WERI-Rb-1 (cell line): ENCODE data around the gene PBXIP1.

Experiments used
- DNase-seq: peaks from one replicate; pipeline ENCODE4 v3.0.0-alpha.2; 2020
- H3K27ac ChIP-seq: fragments of 250-450 bp; sonication (Bioruptor Pico); 2 replicates; pipeline ENCODE4 v1.5.1; 2020; ENCODE audit warnings: mild to moderate bottlenecking, moderate library complexity
- H3K27me3 ChIP-seq: fragments of 250-450 bp; sonication (Bioruptor Pico); 2 replicates; pipeline ENCODE4 v1.5.1; 2021; ENCODE audit warnings: mild to moderate bottlenecking, low read depth, moderate library complexity; ENCODE audit not compliant: insufficient read depth, severe bottlenecking
- H3K36me3 ChIP-seq: fragments of 250-450 bp; sonication (Bioruptor Pico); 2 replicates; pipeline ENCODE4 v1.5.1; 2020; ENCODE audit warnings: mild to moderate bottlenecking, moderate library complexity
- H3K4me3 ChIP-seq: 2 replicates; pipeline ENCODE4 v1.5.1; 2011; ENCODE audit warnings: low read depth, mild to moderate bottlenecking, control low read depth, low read length
- H3K9me3 ChIP-seq: fragments of 250-450 bp; sonication (Bioruptor Pico); 2 replicates; pipeline ENCODE4 v1.5.1; 2021; ENCODE audit warnings: mild to moderate bottlenecking, moderate library complexity; ENCODE audit not compliant: severe bottlenecking
- TF ChIP-seq, protein P1 (sequence below): IDR thresholded peaks from 2 replicates; pipeline ENCODE4 v1.5.1; 2011; ENCODE audit warnings: low read depth, mild to moderate bottlenecking, control low read depth, inconsistent platforms, low read length

Gene PBXIP1

DNA sequence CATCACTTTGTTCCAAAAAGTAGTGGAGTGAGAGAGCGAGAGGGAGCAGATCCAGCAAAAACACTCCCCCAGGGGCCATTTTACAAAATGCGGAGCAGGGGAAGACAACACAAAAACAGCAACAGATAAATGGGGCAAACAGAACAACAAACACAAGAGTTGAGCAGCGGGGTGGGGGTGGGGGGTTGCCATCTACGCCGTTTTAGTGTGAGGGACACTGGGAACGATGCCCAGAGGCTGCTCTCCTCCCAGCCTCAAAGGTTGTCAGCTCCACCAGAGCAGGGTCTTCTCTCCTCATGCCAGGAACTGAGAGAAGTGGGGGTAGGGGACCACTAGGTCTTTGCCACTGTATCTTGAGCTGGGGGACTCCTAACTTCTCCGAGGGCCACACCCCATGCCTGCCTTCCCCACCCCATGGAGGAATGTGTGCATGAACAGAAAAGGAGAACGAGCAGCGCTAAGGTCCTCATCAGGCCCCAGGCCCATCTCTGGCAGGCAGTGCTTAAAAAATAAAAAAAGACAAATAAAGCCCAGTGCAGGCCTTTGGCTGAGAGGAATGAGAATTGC, 1.3 kb upstream of the PBXIP1 start:
- Histone ChIP-seq H3K27ac (peak overlapping the region; percentile 88), H3K9me3 (no peaks in the 10 kb centered on the region), H3K36me3 (peaks cover 31% of the 10 kb centered on the region), H3K4me3 (no peak overlapping the region; the same call in 1 of the 2 replicates), H3K27me3 (no peaks in the 10 kb centered on the region)
- no peak for DNase-seq
- TF ChIP-seq, protein P1, sequence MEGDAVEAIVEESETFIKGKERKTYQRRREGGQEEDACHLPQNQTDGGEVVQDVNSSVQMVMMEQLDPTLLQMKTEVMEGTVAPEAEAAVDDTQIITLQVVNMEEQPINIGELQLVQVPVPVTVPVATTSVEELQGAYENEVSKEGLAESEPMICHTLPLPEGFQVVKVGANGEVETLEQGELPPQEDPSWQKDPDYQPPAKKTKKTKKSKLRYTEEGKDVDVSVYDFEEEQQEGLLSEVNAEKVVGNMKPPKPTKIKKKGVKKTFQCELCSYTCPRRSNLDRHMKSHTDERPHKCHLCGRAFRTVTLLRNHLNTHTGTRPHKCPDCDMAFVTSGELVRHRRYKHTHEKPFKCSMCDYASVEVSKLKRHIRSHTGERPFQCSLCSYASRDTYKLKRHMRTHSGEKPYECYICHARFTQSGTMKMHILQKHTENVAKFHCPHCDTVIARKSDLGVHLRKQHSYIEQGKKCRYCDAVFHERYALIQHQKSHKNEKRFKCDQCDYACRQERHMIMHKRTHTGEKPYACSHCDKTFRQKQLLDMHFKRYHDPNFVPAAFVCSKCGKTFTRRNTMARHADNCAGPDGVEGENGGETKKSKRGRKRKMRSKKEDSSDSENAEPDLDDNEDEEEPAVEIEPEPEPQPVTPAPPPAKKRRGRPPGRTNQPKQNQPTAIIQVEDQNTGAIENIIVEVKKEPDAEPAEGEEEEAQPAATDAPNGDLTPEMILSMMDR = no peak

DNA sequence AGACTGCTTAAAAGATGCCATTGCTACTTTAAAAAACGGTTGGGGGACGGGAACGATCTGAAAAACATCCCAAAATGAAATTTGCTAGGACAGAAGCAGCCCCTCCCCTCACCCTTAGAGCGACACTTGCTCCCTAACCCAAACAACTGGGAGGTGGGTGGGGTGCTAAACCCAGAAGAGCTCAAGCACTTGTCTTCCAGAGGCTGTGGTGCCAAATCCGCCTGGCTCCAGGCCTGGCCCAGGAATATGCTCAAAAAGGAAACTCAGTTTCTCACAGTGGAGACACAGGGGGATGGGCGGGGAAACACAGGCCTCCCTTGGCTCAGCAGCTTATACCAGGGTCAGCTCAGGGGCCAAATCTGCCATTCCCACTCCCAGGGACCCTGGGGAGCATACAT, 644 bp upstream of the PBXIP1 start:
- DNase-seq = peak; percentile 76
- H3K9me3 ChIP-seq = no peaks in the 10 kb centered on the region
- TF ChIP-seq, protein P1 = no peak
- no peaks in the 10 kb centered on the region for H3K27me3 ChIP-seq
- peak overlapping the region; percentile 58 for H3K4me3 ChIP-seq
- H3K27ac ChIP-seq = peak overlapping the region; percentile 88
- peaks cover 31% of the 10 kb centered on the region for H3K36me3 ChIP-seq

DNA sequence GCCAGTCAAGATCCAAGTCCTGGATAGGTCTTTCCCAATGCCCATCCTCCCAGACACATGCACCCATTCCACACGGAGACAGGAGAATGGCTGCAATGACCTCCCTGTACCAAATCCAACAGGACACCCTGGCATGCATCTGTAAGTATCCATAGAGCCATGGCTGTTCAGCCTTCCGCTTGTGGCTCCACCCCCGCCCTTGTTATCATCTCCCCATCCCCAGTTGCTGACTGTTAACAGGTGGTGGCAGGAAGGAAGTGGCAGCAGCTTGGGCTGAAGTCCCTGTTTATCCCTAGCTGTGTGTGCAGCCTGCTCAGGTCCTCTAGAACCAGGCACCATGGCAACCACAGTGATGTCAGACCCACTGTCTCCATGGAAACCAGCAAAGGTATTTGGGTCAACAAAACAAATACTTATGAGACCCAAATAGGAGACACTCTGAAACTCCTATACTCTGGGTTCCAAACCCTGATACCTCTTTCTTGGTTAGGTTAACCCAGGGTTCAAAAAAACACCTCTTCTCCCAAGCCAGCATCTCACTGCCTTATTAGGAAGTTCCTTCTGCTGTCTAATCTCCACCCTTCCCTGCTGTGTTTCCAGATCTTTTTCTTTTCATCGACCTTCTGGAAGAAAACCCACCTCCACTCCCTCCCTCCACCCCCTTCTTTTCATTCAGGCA, 721 bp downstream of the PBXIP1 start:
- peak overlapping the region; percentile 58 for H3K4me3 ChIP-seq
- peaks cover 40% of the 10 kb centered on the region for H3K36me3 ChIP-seq
- TF ChIP-seq, protein P1 = no peak
- no peaks in the 10 kb centered on the region for H3K27me3 ChIP-seq
- no peaks in the 10 kb centered on the region for H3K9me3 ChIP-seq
- H3K27ac ChIP-seq = peak overlapping the region; percentile 88
- peak; percentile 93 for DNase-seq

DNA sequence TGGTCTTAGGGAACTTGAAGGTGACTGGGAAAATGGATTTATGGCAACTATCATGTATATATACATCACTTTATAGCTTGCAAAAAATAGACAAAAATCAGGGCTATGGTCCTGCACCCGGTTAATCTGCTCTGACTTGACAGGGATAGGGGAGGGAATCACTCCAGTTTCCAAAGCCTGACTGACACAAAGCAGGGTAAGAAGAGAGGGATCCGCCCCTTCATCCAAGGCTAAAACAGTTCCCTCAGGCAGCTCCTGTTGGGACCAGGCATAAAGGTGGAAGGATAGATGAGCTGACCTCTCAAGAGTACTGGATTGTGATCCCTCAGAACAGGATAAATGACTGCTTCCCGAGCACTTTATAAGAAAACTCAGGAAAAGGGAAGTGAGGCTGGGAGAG, 1.4 kb downstream of the PBXIP1 start:
- Histone ChIP-seq H3K27ac (no peak overlapping the region; the same call in 1 of the 2 replicates), H3K4me3 (no peak overlapping the region)
- TF ChIP-seq, protein P1 = no peak

DNA sequence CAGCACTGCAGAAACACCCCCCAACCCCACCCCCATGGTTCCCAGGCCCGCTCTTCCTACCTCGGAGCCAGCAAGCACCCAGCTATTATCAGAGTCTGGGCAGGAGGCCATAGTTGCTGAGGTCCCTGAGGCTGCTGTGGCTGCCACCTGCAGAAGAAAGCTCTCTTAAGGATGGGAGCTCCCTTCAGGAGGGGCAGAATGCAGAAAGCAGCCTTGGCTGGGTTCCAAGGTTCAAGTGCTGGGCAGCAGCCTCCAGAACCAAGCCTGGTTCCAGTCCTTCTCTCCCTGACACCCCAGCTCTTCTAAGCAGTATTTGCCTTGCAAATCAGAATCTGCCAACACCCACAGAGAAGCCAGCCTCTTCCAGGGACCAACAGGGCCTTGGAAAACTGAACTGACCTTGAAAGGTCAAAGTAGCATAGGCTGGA, 2.3 kb downstream of the PBXIP1 start:
- no peaks in the 10 kb centered on the region for H3K27me3 ChIP-seq
- TF ChIP-seq, protein P1 = no peak
- no peak overlapping the region for H3K27ac ChIP-seq
- H3K4me3 ChIP-seq = no peak overlapping the region
- no peaks in the 10 kb centered on the region for H3K9me3 ChIP-seq
- no peak for DNase-seq
- peaks cover 36% of the 10 kb centered on the region for H3K36me3 ChIP-seq

More for the DNA sequence above, 1.4 kb downstream of the PBXIP1 start:
- peaks cover 39% of the 10 kb centered on the region for H3K36me3 ChIP-seq
- no peaks in the 10 kb centered on the region for H3K27me3 ChIP-seq
- H3K9me3 ChIP-seq = no peaks in the 10 kb centered on the region
- peak; percentile 74 for DNase-seq
